Loucy (cell line): ENCODE data around the gene GGA1.

ENCODE experiments used
- EZH2phosphoT487 ChIP-seq: fragments of 200-600 bp; IDR thresholded peaks from 2 replicates; pipeline ENCODE4 v1.6.1; 2018; ENCODE audit warnings: antibody characterized with exemption, mild to moderate bottlenecking, moderate library complexity, borderline replicate concordance
- TF ChIP-seq, protein P1 (sequence below): fragments of 200-600 bp; sonication (generic); conservative IDR thresholded peaks from 2 replicates; pipeline ENCODE4 v1.5.1; 2014; ENCODE audit warnings: mild to moderate bottlenecking, antibody characterized with exemption, low read length

DNA sequence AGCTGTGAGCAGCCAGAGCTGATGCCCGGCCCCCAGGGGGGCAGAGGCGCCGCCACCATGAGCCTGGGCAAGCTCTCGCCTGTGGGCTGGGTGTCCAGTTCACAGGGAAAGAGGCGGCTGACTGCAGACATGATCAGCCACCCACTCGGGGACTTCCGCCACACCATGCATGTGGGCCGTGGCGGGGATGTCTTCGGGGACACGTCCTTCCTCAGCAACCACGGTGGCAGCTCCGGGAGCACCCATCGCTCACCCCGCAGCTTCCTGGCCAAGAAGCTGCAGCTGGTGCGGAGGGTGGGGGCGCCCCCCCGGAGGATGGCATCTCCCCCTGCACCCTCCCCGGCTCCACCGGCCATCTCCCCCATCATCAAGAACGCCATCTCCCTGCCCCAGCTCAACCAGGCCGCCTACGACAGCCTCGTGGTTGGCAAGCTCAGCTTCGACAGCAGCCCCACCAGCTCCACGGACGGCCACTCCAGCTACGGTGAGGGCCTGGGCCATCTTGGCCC lies 42.3 kb upstream of the GGA1 start:
- TF ChIP-seq, protein P1, sequence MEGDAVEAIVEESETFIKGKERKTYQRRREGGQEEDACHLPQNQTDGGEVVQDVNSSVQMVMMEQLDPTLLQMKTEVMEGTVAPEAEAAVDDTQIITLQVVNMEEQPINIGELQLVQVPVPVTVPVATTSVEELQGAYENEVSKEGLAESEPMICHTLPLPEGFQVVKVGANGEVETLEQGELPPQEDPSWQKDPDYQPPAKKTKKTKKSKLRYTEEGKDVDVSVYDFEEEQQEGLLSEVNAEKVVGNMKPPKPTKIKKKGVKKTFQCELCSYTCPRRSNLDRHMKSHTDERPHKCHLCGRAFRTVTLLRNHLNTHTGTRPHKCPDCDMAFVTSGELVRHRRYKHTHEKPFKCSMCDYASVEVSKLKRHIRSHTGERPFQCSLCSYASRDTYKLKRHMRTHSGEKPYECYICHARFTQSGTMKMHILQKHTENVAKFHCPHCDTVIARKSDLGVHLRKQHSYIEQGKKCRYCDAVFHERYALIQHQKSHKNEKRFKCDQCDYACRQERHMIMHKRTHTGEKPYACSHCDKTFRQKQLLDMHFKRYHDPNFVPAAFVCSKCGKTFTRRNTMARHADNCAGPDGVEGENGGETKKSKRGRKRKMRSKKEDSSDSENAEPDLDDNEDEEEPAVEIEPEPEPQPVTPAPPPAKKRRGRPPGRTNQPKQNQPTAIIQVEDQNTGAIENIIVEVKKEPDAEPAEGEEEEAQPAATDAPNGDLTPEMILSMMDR, result no peak
- TF ChIP-seq EZH2phosphoT487, result no peak
